Adrenal gland (tissue), 12 donors: ENCODE measurements around the gene BUB1B. TPM values are rescaled to one million over a fixed set of nuclear protein-coding genes. Genes with fewer than 3 reads are reported as not detected.
"Not testable (repeated sequence)": the region's sequence is repeated elsewhere in the genome, so short reads cannot be mapped to it uniquely, and the experiment has no call there.

Source experiments
- DNase-seq, 7 donors: peaks; one replicate each; pipeline ENCODE4 v3.0.0-alpha.2; 2019 to 2020
- H3K27ac ChIP-seq, 5 donors: fragments of 200-600 bp; sonication (generic) in 4 of 5; 1 replicate in 3 of 5; 2 replicates in 2 of 5; pipeline versions ENCODE4 v1.5.1 to v1.8.0; 2016 to 2020; ENCODE audit warnings: mild to moderate bottlenecking in 1 of 5
- H3K27me3 ChIP-seq: fragments of 200-600 bp; 2 replicates; pipeline ENCODE4 v1.8.0; 2021
- H3K36me3 ChIP-seq, 2 donors: fragments of 200-600 bp; replicated peaks in 1 of 2; 1 replicate in 1 of 2; 2 replicates in 1 of 2; pipeline versions ENCODE4 v1.5.1 to v1.8.0; 2018 to 2022
- H3K4me1 ChIP-seq, 2 donors: fragments of 200-600 bp; replicated peaks in 1 of 2; 1 replicate in 1 of 2; 2 replicates in 1 of 2; pipeline versions ENCODE4 v1.5.1 to v1.8.0; 2018 to 2021
- H3K4me3 ChIP-seq, 4 donors: fragments of 200-600 bp; sonication (generic) in 3 of 4; one replicate each; pipeline ENCODE4 v1.5.1; 2016 to 2018
- H3K9me3 ChIP-seq, 3 donors: fragments of 200-600 bp; sonication (generic) in 1 of 3; replicated peaks in 1 of 3; 1 replicate in 2 of 3; 2 replicates in 1 of 3; pipeline versions ENCODE4 v1.5.1 to v1.8.0; 2016 to 2021
- POLR2A ChIP-seq, 2 donors: fragments of 450-650 bp; IDR thresholded peaks; one replicate each; pipeline ENCODE4 v1.6.1; 2017; ENCODE audit warnings: antibody characterized with exemption in 2 of 2, mild to moderate bottlenecking in 2 of 2, moderate library complexity in 1 of 2
- WGBS, 4 donors: extraction: QIAGEN DNeasy Blood & Tissue Kit in 2 of 4; methylation state at CpG; one replicate each; pipeline versions ENCODE4 v1.1.5 to v1.1.7; 2013 to 2017; 5-methylcytosine and 5-hydroxymethylcytosine counted together
- intact Hi-C, 2 donors: fragments of 100-400 bp; cut with DNase I; formaldehyde crosslinking; loops; one replicate each; pipeline versions ENCODE4 v1.14.1 to v1.15.0; 2022 to 2023
- polyA plus RNA-seq, 3 donors: library from polyadenylated mRNA; stranded (reverse); fragments of 200-250 nt in 2 of 3; fragments of 350-450 nt in 1 of 3; fragmentation: Illumina TruSeq in 1 of 3; extraction: RNeasy Lipid Tissue Mini Kit (QIAGEN cat#74804) in 1 of 3; gene quantifications; one replicate each; pipeline ENCODE4 v1.2.3, GENCODE V29; 2013 to 2014
- total RNA-seq, 9 donors: library from RNA; depleted of rRNA in 4 of 9; stranded (reverse); fragments of >200 nt in 4 of 9; fragments of 120-200 nt in 1 of 9; fragmentation: NEBNext Ultra II Directional in 1 of 9; extraction: Animal tissue kit (Norgen Biotek cat#: 25700) in 1 of 9; gene quantifications; one replicate each; pipeline versions ENCODE4 v1.1.0 to v1.2.4, GENCODE V29; 2013 to 2023
- TF ChIP-seq, protein P1 (sequence below), 6 experiments: fragments of 450-650 bp in 4 of 6; fragments of 200-600 bp in 2 of 6; sonication (generic) in 1 of 6; IDR thresholded peaks; 1 replicate in 5 of 6; 2 replicates in 1 of 6; pipeline versions ENCODE4 v1.5.1 to v1.8.0; 2016 to 2021; ENCODE audit warnings: antibody characterized with exemption in 6 of 6, mild to moderate bottlenecking in 2 of 6, moderate library complexity in 1 of 6
- donor health status: healthy with polysubstance abuse.
- donor health status: Bipolar disorder and iron deficiency.
- donor health status: DM: yes; HTN: yes; CAD: no.
- donor health status: DM: no; HTN: no; CAD: no.
- donor health status: DM: no; HTN: no; CAD: no.
- donor health status: DM: yes; HTN: yes; CAD: no.

BUB1B gene
- total and polyA plus RNA-seq, 12 donors = 0.81 to 13.7 (median 2.6) TPM

DNA sequence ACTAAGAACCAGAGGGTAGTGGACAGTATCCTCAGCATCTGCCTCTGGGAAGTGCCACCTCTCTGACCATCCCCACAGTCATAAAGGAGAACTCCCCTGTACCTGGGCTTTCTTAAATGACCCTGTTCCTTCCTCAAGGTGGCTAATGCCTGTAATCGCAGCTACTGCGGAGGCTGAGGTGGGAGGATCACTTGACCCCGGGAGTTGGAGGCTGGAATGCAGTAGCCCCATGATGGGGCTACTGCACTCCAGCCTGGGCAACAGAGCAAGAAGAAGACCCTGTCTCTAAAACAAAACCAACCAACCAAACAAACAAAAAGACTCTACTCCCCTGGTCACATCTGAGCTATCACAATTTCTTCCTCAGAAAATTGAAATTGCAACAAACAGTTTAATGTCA, 848 bp upstream of the BUB1B start:
- intact Hi-C loops = loop anchor here in 1 of 2 donors (10.0 kb wide), 1 partner anchor 115 kb away; no protein-coding TSS in a partner anchor
- TF ChIP-seq, protein P1, sequence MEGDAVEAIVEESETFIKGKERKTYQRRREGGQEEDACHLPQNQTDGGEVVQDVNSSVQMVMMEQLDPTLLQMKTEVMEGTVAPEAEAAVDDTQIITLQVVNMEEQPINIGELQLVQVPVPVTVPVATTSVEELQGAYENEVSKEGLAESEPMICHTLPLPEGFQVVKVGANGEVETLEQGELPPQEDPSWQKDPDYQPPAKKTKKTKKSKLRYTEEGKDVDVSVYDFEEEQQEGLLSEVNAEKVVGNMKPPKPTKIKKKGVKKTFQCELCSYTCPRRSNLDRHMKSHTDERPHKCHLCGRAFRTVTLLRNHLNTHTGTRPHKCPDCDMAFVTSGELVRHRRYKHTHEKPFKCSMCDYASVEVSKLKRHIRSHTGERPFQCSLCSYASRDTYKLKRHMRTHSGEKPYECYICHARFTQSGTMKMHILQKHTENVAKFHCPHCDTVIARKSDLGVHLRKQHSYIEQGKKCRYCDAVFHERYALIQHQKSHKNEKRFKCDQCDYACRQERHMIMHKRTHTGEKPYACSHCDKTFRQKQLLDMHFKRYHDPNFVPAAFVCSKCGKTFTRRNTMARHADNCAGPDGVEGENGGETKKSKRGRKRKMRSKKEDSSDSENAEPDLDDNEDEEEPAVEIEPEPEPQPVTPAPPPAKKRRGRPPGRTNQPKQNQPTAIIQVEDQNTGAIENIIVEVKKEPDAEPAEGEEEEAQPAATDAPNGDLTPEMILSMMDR (IDR thresholded peaks at IDR 0.05) = no peak
- TF ChIP-seq POLR2A (IDR thresholded peaks at IDR 0.05) = no peak
- H3K4me1 ChIP-seq = peaks cover 0 to 8% of the 10 kb centered on the region in 2 donors
- no peaks in the 10 kb centered on the region for H3K9me3 ChIP-seq
- no peaks in the 10 kb centered on the region for H3K36me3 ChIP-seq
- H3K4me3 ChIP-seq = no peak overlapping the region
- H3K27ac ChIP-seq = no peak overlapping the region
- no peak for DNase-seq
- WGBS, 4 donors = 93 to 100% (median 99%) methylated on average over 3 of the region's 3 CpGs
- H3K27me3 ChIP-seq = no peaks in the 10 kb centered on the region

DNA sequence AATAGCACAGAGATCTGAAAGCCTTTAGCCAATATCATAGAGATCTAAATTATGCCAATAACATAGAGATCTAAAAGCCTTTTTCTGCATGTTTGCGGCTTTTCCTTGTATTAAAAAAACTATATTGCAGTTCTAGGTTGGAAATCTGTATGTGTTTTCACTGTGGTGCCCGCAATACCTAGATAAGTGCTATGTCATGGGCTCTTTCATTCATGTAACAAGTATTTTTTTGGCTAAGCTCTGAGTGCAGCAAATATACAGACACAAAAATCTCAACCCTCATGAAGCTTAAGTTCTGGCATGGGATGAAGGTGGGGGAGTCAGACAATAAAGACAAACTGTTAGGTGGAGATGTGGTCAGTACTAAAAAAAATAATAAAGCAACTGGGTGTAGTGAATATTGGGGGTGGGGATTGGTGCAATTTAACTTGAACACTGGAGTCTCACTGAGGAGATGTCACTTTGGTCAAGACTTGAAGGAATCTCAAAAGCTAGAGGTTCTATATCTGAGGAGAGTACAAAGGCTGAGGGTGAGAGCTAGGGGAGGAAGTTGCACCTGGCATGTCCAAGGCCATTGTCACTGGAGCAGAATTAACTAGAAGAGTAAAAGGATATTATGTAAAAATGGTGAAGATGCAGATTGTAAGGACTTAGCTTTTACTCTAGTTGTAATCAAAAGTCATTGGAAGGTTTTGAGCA, 973 bp downstream of the BUB1B start:
- Histone ChIP-seq H3K27me3 (no peaks in the 10 kb centered on the region), H3K9me3 (no peaks in the 10 kb centered on the region), H3K36me3 (no peaks in the 10 kb centered on the region), H3K4me1 (peaks cover 0 to 8% of the 10 kb centered on the region in 2 donors), H3K4me3 (peak overlapping the region in 1 of 4 donors; percentile 55), H3K27ac (no peak overlapping the region)
- intact Hi-C loops = loop anchor here in 1 of 2 donors (10.0 kb wide), 1 partner anchor 117 kb away; no protein-coding TSS in a partner anchor
- TF ChIP-seq, protein P1 (IDR thresholded peaks at IDR 0.05) = no peak
- no peak for TF ChIP-seq POLR2A (IDR thresholded peaks at IDR 0.05)
- WGBS, 4 donors = 16 to 25% (median 20%) methylated on average over 2 of the region's 2 CpGs
- no peak for DNase-seq

DNA sequence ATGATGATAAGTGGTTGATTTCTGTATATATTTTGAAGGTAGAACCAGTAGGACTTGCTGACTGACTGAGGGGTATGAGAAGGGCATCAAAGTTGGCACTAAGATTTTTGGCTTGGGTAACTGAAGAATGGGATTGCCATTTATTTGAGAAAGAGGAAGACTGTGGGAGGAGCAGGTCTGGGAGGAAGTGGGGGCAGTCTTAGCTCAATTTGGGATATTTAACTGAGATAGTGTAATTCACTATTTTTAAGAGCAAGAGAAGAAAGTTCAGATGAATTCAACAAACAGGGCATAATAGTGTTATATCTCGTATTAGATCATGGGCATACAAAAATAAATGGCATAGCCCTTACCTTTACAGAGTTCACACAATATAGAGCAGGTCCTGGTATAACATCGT, 1.7 kb downstream of the BUB1B start:
- 90 to 93% (median 91%) methylated on average over 2 of the region's 2 CpGs for WGBS, 4 donors
- Histone ChIP-seq H3K4me3 (no peak overlapping the region), H3K36me3 (no peaks in the 10 kb centered on the region), H3K9me3 (no peaks in the 10 kb centered on the region), H3K4me1 (peaks cover 0 to 8% of the 10 kb centered on the region in 2 donors), H3K27me3 (no peaks in the 10 kb centered on the region), H3K27ac (no peak overlapping the region)
- intact Hi-C loops = loop anchor here in 1 of 2 donors (10.0 kb wide), 1 partner anchor 118 kb away; no protein-coding TSS in a partner anchor
- DNase-seq = no peak
- no peak for TF ChIP-seq POLR2A (IDR thresholded peaks at IDR 0.05)
- TF ChIP-seq, protein P1 (IDR thresholded peaks at IDR 0.05) = no peak

DNA sequence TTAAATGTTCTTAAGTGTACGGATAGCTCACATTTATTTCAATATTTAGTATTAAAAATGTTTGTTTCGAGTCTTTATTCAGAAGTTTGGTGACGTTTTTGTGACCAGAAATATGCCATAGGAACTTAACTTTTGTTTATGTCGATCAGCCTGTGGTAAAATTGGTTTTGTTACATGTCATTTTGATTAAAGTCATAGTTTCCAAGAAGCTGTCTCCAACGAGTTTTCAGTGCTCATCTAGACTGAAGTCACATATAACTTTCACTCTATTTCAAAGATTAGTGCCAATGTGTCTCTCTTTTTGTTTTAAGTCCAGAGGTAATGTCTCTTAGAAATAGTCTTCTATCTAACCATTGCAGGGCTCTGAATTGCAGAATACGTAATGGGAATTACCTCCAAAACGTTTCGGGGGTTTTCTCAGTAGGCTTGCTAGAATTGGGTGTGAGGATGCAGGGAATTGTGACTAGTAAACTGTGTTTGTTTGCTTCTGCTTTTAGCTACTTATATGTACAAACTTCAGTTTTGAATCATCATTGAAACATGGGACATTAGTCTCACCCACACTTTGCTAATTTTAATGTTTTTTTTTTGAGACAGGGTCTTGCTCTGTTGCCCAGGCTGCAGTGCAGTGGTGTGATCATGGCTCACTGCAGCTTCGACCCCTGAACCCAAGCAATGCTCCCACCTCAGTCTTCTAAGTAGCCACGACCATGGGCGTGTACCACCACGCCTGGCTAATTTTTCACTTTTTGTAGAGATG, 3.0 kb downstream of the BUB1B start:
- no peak for TF ChIP-seq POLR2A (IDR thresholded peaks at IDR 0.05)
- TF ChIP-seq, protein P1 (IDR thresholded peaks at IDR 0.05) = no peak
- intact Hi-C loops = loop anchor here in 1 of 2 donors (10.0 kb wide), 1 partner anchor 119 kb away; no protein-coding TSS in a partner anchor
- 85 to 89% (median 88%) methylated on average over 12 of the region's 12 CpGs for WGBS, 4 donors

DNA sequence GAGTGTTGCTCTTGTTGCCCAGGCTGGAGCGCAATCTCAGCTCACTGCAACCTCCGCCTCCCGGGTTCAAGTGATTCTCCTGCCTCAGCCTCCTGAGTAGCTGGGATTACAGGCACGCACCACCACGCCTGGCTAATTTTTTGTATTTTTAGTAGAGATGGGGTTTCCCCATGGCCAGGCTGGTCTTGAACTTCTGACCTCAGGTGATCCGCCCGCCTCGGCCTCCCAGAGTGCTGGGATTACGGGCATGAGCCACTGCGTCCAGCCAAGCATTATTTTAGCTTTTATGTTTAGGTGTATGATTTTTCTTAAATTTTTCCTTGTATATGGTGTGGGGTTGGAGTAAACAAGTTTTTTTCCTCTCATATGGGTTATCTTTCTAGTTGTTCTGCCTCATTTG, 6.5 kb downstream of the BUB1B start:
- H3K27ac ChIP-seq, H3K36me3 ChIP-seq, DNase-seq, H3K4me1 ChIP-seq, H3K9me3 ChIP-seq, H3K4me3 ChIP-seq, H3K27me3 ChIP-seq: not testable (repeated sequence)
- WGBS, 4 donors = 95 to 99% (median 97%) methylated on average over 8 to 10 of the region's 10 CpGs
- intact Hi-C loops = loop anchor here in 1 of 2 donors (10.0 kb wide), 1 partner anchor 123 kb away; no protein-coding TSS in a partner anchor

More for the DNA sequence above, 3.0 kb downstream of the BUB1B start:
- Histone ChIP-seq H3K27me3 (no peaks in the 10 kb centered on the region), H3K9me3 (no peaks in the 10 kb centered on the region), H3K4me3 (no peak overlapping the region), H3K27ac (no peak overlapping the region), H3K4me1 (peaks cover 0 to 8% of the 10 kb centered on the region in 2 donors), H3K36me3 (no peaks in the 10 kb centered on the region)
- DNase-seq = no peak
